SK-N-DZ (cell line): Measurements from ENCODE around the gene PTCH1. TPM values are rescaled to one million over a fixed set of nuclear protein-coding genes. Genes with fewer than 3 reads are reported as not detected.
A peak's percentile ranks its signal among the peaks of the same experiment; 100 is the strongest.

Experiments used
- DNase-seq: peaks from one replicate; pipeline ENCODE4 v3.0.0-alpha.2; 2015; ENCODE audit warnings: low spot score
- polyA plus RNA-seq, 2 experiments: library from polyadenylated mRNA; depleted of rRNA; stranded (reverse); fragments of >200 nt; gene quantifications; 2 replicates each; pipeline ENCODE4 v1.2.3, GENCODE V29; 2014

PTCH1 gene
- 6.5 and 7.5 TPM in 2 replicates for polyA plus RNA-seq (2014; cell fraction: cytosol; rRNA removed)
- 11.4 and 18.6 TPM in 2 replicates for polyA plus RNA-seq (2014; cell fraction: nucleus; rRNA removed)

DNA sequence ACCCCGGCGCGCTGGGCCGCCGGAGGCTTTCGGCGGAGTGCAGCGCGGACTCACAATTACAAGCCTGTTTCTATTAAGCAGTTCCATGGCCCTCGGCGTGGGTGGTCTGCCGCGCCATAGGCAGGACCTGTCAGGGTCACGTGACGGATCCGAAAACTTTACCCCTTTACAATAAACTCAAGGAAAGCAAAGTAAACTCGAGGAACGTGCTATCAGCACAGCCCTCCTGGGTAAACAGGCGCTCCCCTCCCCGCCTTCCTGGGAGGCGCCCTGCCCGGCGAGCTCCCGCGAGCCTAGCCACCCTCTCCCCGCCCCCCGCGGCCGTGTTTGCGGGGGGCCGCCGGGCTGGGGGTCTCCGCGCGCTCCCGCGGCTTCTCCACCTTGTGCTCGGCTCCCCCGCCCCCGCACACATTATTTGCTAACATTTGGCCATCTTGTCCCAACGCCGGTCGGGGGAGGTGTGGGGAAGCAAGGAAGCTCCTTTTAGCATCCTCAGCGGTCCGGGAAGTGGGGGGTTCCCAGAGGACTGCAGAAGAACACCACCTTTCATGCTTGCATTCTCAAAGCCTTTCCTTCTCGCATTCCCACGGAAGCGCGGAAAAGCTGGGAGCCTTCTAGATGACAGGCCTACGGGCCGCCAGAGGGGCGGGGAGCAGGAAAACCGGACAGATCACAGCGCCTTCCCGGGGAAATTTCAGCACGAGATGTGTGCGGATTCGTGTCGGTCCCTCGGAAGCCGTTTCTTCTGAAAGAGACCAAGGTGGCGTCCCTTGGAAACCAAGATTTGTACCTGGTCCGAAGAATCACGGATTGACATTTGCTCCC is at the start of gene PTCH1:
Gene PTCH1, minus strand, starts transcription at position 238 of the 825 bp plus-strand sequence.
- peak; percentile 50 for DNase-seq

DNA sequence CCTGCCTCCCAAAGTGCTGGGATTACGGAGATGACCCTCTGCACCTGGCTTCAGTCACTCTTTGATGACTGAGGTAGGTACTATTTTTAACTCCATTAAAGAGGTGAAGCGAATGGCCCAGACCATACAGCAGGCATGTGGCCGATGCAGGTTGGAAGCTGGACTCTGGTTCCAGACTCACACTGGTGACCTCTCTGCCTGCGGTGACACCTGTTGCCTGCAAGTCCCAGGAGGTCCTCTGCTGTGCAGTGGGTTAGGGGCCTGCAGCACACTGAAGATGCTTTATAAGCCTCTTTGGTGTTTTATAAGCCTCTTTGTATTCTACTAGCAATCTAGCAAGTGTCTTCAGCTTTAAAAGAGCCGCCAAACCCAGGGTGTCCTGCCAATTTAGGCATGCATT is 49.2 kb upstream of the PTCH1 start:
- no peak for DNase-seq

DNA sequence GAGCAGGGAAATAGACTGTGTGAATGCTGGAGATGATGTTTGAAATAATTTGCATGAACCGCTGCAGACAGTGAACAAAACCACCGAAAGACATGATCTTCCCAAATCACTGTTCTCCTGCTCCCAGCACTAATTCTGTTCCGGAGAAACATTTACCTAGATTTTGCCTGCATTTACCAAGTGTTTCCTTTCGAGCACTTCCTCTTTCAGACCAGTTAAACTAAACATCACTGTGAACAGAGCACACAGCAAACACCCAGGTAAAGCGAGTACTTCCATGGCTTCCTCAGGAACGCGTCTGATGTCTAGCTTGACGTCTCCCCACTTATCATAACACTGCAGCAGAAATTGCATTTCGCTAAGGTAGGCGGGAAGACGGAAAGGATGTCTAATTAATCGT is 45.1 kb upstream of the PTCH1 start:
- DNase-seq, result no peak

DNA sequence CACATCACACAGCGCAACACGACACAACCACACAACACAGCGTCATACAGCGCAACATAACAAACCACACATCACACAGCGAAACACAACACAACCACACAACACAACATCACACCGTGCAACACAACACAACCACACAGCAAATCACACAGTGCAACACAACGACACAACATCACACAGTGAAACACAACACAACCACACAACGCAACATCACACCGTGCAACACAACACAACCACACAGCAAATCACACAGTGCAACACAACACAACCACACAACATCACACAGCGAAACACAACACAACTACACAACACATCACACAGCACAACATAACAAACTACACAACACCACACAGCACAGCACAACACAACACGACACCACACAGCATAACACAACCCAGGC is 40.4 kb upstream of the PTCH1 start:
- no peak for DNase-seq

DNA sequence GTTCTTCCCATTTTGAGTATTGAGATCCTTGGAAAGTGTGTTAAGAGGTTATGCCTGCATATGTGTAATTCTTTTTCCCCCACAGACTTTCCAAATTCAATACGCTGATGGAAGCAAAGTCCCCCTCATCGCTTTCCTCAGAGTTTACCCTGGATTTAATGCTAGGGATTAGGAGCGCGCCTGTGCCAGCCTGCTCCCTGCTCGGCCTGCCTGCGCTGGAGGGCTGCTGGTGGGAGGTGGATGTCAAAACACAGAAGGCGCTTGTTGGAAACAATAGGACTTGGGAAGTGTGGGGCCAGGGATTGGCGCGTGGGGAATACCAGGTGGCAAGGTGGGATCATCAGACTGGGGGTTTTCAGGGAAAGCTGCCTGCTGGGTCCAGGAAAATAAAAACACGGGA is 39.8 kb upstream of the PTCH1 start:
- no peak for DNase-seq

DNA sequence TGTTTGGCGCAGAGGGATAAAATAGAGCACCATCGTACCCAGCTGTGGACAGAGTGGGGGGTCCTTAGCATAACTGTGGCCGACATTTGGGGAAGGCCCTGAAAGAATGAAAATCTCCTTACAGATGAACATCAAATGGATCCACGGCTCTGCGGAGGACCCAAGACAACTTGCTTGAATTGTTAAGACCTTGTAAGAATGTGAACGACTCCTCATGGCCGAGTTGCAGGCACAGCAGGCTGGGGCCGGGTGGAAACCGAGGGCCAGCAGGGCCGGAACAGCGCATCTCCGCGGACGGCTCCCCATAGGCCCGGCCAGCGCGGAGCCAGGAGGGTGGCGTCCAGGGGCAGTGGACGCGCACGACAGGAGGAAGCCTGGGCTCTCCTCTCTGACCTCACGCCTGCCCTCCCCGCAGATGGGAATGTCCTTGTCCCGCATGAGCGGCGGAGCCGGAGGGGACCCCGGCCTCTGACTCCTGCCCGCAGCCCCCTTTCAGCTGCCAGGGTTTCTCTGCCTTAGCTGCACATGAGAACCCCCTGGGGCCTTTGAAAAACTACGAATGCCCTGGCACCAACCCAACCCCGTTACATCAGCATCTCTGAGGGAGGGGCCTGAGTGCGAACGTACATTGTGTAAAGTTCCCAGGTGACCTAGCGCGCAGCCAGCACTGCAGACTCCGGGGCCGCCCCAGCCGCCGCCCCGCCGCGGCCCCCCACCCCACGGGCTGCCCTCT is 36.2 kb upstream of the PTCH1 start:
- DNase-seq, result no peak

DNA sequence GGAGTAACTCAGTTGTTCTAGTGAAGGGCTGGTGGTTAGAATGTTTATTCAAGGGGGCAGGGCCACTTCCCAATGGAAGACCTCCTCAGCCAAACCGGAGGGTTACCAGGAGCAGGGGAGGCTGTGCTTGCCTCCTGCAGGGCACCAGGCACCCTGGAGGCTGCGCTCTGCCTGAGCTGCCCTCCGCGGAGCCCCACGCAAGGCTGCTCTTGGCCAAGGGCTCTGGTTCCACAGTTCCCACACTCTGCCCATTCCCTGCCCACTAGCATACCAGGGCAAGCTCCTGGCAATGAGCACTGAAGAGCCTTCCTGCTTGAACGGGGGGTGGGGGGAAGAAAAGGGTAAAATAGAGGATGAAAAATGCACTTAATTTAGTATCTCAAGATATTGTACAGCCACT is 35.5 kb upstream of the PTCH1 start:
- DNase-seq, result no peak

DNA sequence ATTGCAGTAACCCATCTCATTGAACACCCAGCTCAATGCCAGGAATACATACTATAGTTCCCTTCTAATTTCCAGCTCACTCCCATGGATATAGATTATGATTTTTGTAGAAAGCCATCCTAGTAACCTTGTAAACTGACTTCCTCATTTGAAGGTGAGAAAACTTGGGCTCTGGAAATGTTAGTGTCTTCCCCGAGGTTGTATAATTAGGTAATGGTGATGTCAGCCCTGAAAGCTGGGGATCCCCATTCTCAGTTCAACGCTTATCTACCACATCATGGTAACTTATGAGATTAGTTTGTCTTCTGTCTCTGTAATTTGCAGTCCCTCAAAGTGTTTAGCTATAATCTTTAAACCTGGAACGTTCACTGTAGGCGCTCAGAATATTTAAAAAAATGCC is 34.6 kb upstream of the PTCH1 start:
- DNase-seq, result no peak

DNA sequence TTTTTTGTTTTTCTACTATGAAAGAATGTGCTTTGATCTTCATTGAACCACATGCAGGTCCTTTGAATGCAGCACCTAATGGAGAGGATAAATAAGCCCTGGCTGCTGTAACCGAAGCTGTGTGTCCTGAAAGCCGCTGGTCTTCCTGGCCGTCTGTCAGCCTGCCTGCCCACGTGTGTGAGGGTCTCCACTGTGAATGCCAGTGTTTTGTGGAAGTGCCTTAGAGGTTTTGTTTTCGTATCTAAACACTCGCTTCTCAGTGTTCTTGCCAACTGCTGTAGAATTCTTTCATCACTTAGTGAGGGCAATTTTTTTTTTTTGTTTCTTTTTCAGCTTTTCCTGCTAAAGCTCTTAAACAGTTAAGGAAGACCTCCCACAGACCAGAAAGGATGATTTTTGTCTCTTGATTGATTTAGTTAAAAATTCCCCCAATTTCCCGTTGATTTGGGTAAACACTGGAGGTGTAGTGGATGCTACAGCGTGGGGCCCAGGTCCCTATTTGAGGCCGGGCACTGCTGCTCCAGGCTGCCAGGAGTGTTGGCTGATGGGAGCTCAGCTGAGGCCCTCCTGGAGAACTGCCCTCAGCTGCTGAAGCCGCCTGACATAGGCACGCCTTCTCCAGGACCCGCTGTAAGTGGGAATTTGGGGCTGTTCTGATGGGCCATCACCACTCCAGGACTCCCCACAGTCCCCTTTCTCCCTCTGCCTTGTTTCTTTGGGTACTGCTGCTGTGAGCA is 29.2 kb upstream of the PTCH1 start:
- no peak for DNase-seq

DNA sequence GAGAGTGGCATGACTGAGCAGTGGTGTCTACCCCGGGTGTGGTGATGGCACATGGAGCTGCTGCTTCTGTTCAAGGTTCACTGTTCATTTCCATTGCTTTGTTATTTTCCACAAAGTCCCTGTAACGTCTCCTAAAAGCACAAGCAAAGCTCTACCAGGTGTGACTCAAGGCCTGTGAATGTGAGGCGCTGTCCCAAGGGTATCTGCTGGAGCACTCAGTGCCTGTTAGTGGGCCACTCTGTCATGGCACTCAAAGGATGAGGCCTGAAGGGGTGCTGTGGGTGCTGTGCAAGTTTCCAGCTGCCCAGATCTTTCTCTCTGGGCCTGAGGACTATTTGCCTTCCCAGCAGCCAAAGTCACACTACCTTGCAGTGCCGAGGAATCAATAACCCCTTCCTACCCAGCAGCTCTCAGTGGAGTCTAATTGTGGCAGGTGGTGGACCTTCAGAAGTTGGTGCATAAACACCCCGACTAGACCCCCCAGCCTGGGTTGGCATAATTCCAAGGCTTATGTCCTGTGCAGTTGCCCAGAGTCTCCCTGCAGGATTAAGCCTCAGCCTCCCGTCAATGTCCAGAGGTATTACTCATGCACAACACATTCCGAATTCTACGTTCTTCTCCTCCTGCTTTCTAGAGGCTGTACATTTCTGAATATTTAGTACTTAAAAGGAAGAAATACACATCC is 17.4 kb upstream of the PTCH1 start:
- DNase-seq, result no peak

DNA sequence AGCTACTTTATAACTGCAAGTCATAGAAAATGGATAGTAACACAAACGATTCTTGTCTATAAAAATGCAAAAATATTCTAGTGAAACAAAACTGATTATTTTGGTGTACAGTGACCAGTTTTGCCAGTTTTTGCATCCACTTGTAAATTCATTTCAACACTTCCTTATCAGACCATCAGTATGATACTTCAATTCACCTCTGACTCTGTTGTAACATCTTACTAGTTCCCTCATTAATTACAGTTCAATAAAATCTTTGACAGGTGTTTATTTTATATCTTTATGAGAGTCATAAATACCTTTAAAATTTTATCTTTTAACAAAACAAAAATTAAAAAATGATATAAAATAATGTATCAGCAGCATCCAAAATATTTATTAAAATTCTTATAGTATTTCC is 13.1 kb upstream of the PTCH1 start:
- no peak for DNase-seq

DNA sequence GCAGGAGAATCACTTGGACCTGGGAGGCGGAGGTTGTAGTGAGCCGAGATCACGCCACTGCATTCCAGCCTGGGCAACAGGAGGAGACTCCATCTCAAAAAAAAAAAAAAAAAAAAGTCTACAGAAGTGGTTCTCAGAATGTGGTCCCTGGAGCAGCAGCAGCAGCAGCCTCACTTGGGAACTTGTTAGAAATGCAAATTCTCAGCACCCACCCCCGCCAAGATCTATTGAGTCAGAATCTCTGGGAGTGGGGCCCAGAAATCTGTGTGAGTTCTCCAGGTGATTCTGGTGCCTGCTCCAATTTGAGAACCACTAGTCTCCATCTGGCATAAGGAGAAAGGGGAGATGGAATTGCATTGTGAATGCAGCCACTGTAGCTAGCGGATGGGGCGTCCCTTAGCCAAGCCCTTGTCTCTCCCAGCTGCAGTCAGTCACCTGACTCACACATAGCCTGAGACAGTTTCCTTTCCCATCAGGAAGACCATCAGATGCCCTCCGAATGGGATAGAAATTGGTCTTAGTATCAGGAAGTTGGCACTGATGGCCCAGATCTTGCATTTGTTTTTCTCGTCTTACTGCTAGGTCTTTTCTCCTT is 12.2 kb upstream of the PTCH1 start:
- DNase-seq, result no peak

DNA sequence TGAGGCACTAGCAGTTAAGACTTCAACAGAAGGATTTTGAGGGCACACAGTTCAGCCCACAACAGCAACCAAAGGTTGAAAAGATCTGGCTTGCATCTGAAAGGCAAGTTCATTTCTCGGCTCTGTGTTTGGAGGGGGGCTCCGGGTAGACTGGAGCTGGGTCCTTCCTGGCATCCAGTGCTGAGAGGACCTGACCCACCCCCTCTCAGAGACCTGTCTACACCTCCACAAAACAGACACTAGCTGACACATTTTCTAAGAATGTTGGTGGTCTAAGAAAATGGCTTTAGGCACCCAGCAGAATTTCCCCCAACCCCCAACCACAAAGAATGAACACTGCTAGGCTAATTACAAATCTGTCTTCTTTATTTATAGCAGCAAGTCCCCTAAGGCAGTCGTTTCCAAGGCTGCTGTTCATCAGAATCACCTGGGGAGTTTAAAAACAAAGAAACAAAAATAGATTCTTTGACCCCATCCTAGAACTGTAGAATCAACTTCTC is 6.2 kb upstream of the PTCH1 start:
- no peak for DNase-seq

DNA sequence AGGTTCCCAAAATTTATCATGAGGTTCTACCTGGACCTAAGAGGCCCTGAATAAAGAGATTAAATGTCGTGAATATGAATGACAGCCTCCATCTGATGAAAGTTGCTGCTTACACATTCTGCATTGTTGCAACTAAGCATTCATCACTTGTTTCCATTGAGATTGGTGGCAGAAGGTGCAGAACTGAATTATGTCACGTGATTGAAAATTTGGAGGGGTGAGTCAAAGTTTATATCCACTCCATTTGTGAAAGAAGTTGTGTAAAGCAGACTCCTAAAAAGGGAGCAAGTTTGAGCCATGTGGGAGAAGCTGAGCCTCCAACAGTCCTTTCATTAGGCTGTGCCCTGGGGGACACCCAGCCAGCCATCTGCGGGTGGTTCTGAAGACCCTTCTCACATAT is 4.9 kb upstream of the PTCH1 start:
- no peak for DNase-seq

DNA sequence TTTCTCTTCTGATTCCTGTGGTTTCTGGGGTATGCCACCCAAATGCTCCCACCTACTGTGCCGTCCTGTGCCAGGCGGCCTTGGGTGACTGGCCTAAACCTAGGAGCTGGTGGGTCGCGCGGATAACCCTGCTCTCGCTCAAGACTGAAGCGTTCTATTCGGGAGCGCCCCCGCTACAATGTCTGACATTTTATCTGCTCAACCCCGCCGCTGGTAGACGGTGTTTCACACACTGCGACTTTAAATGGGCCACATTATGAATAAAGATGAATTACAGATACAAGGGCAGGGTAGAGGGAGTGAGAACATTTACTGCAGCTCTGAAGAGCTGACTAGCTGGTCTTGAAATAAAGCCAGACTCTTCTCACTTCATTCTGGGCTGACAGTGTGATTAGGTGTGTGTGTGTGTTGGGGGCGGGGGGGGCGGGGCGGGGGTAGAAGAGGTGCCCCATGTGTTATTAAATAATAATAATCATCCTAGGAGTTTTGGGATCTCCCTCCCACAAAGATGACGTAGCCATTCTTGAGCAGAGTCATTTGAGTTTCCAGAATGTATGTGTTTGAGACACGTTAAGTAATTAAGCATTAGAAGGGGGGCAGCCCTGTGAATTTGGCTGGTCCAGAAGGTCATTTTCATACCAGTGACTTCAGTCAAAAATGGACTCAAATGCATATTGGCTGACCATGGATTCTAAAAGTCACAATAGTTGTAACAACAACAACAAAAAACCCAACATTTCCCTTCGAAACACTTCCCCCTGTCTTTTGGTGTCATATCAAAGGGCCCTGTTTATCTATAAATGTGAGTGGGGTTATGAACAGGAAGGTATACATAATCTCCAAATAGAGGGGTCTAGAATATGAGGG is 1.0 kb upstream of the PTCH1 start:
- DNase-seq, result no peak

DNA sequence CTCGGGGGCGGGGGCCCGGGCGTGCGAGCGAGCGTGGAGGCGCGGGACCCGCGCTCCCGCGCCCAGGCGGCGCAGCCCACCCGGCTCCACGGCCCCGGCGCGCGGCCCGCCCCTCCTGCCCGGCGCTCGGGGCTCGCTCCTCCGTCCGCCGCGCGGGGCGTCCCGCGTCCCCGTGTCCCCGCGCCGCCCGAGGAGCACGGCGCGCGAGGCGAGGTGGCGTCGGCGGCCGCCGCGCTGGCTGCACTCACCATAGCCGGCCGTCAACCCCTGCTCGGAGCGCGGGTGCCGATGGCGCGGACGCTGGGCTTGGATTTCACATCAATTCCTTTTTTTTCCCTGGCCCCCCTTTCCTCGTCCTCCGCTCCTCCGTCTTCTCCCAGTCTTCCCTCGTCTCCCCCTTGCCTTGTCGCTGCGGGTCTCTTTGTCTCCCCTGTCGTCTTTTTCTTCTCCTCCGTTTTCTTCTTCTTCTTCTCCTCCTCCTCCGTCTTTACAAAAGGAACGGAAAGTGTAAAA is 494 bp downstream of the PTCH1 start:
- DNase-seq, result no peak

DNA sequence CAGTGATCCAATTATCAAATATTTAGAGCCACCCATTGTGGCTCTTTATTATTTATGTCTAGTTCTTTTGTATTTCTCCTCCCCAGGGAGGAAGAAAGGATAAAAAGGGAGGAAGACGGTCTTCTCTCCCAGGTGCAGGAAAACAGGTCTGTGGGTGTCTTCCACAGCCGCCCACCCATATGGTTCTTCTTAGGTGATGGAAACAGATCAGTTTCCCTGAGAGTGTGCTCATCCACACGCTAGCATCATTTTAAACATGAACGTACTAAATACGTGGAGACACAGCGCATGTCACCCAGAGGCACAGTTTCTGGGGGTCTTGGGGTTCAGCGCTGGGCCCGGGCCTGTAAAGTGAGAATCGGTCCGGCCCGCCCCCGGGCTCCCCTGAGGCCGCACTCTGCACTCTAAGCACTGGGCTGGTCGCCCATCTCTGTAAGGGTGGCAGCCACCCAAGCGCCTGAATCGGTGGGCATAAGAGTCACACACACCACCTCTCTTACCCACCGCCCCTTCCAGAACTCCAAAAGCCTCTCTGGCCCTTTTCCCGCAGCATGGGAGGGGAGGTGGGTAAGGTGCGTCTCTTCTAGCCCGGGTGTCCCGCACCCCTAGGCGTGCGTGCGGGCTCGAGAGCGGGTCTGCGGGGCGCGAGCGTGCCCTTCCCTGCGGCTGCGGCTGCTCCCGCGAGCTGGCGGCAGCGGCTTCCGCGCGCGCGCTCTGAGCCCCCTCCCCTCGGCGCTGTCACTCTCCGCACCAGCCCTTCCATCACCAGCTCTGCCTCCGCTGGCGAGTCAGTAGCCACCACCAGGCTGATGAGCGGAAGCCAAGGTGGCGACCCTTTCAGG is 1.3 kb downstream of the PTCH1 start:
- peak; percentile 52 for DNase-seq

DNA sequence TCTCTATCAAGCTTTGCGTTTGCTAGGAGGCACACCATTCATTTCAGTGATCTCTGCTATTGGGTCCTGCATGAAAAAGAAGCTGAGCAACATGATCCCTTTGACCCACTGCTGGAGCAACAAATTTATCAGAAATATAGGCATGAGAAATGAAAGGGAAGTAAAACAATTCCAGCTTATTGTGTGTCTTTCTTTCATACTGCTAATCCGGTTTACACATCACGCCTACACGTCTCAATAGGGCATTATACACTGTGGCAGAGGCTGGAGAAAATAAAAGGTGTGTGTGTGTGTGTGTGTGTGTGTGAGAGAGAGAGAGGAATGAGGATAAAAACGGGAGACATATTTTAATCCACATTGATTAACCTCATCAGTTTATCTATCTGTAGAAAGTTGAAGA is 2.4 kb downstream of the PTCH1 start:
- no peak for DNase-seq

DNA sequence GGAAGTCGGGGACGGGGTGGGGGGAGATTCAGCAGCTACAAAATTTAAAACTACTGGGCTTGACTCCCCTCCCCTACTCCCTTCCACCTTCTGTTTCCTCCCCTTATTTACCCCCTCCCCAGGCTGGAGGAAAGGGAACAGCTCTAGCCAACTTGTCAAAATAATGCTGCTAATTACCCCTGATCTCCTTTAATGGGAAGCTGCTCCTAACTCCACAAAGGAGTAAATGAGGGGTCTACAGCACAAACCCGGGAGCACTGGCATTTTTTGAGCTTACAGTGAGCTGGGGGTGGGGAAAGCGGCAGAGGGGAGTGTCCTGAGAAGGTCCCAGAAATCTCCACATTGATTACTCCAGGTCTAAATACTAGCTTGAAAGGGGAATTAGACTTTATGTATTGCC is 3.1 kb downstream of the PTCH1 start:
- no peak for DNase-seq
